GF-D8 (cell line): ENCODE measurements around the gene COX14.

Experiments used
- DNase-seq: peaks from one replicate; lab custom pipeline; 2025; lab: John Stamatoyannopoulos, UW

The COX14 gene

DNA sequence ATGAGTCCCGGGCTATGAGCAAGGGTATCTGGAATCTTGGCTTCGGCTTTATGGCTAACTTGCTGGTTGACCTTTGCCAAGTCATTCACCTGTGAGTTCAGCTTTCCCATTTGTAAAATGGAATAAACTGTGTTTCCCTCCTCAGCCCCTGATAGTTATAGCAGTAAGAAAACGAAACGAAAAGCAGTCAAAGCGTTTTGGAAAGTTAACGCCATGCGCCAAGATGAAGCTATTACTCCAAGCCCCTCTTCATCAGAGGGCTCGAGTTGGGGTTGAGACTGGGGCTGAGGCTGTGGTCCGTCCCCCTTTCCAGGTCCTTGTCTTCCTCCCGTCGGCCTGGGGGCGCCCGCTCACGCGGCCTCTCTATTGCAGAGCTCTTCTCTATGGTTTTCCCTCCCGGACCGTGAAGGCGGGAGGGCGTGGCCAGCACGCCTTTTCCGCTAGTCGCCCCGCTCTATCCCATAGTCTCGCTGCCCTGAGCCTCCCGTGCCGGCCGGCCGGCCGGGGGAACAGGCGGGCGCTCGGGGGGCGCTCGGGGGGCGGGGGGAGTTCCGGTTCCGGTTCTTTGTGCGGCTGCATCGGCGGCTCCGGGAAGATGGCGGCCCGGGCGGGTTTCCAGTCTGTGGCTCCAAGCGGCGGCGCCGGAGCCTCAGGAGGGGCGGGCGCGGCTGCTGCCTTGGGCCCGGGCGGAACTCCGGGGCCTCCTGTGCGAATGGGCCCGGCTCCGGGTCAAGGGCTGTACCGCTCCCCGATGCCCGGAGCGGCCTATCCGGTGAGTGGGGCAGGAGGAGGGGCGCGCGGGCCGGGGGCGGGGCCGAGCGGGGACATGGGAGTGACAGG is 27.0 kb upstream of the COX14 start, which contains the start of gene SMARCD1:
Gene SMARCD1 (plus strand): TSS at position 568 of the 840 bp plus-strand sequence. CDS start 28 bp downstream, at position 596.
- DNase-seq: peak; percentile 79

DNA sequence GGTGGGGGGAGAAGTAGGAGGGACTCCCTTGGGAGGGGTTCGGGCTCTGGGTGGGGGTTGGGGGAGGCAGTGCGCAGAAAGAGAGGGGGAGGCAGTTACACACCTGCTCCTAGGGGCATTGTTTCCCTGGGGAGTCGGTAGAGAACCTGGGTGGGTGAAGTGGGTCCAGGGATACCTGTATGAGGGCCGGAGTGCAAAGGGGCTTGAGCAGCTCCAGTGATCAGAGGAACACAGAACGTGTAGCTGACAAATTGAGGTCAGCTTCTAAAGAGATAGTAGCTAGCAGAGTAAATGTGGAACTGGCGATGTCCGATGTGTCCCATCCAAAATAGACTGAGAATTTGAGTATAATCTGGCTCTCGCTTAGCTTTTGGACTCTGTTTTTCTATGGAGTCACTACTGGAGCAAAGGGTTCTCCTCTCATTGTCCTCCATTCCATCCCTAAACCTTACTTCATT is 26.4 kb upstream of the COX14 start:
- DNase-seq: no peak

DNA sequence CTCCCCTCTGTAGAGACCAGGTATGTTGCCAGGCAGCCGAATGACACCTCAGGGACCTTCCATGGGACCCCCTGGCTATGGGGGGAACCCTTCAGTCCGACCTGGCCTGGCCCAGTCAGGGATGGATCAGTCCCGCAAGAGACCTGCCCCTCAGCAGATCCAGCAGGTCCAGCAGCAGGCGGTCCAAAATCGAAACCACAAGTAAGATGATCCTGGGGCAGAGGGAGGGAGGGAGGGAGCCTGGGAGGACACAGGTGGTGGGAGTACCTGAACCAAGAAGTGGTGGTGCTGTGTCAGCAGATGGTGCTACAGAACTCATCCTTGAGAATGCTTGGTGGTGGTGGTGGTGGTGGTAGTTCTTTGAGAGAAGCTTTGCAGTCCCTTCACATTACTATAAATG is 25.9 kb upstream of the COX14 start:
- DNase-seq: no peak

DNA sequence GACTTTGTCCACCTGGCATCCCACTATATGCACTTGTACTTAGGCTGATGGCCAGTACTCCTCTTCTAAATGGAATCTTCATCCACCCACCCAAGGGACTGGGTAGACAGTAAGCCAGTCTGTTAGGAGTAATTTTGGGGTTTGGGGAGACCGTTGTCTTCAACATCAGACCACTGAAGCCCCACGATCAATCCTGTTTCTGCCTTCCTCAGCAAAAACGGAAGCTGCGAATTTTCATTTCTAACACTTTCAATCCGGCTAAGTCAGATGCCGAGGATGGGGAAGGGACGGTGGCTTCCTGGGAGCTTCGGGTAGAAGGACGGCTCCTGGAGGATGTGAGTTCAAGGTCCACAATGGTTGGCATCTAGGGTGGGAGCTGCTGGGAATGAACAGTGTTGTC is 24.9 kb upstream of the COX14 start:
- DNase-seq: no peak

DNA sequence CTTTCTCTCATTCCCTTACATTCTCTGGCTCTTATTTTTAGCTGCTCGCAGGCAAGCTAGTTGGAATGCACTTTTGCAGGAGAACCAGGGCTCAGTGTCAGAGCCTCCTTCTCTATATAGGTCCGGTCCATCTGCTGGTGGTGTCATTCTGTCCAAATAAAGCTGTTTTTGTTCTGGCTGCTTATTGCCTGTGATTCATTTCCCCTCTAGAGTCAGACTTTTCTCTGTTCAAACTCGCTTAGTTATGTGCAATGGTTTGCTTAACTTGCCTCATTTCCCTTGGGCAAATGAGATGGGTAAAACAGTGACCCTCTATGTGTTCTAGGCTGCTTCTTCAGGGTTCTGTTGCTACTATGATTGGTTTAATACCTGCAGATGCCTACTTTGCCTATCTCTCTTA is 24.0 kb upstream of the COX14 start:
- DNase-seq: no peak

DNA sequence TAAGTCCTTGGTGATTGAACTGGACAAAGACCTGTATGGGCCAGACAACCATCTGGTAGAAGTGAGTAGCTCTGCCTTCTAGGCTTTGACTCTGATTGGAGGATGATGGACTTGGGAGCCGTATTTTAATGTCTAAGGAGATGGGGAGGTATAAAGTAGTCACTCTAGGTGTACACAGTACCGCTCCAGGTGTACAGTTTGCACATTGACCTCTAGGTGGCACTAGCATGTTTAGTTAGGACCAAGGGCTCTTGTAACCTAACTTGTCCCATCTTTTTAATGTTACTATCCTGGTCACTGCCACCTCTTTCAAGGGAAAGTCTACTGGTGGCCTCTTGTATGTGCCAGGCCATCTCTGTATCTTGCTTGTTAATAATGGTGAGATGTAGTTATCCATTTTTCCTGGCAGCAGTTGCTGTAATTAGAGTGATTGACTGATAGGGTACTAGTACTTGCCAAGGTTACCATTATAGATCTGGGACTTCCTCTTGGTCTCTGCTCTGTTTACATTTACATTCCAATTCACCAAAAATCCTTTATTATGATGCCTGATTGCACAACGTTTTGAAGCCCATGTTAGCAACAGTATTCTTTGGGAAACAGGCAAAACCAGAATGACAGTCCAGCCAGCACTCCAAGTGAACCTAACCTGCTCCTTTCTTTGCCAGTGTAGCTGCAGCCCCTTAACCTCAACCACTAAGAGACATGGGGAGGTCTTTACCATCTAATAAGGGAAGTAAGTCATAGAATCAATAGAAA is 23.3 kb upstream of the COX14 start:
- peak; percentile 24 for DNase-seq

DNA sequence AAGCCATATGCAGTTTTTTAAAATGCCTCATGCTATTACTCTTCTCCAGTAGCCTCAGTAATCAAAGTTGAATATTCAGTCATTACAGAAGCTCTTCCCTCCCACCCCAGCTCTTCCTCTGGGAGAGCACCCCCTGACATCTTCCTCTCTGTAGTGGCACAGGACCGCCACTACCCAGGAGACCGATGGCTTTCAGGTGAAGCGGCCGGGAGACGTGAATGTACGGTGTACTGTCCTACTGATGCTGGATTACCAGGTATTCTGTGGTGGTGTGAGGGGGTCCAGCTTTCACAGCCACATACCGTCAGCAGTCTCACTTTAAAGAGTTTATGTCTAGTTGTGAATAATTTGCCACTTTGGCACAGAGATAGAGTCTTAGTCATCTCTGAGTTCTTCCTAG is 22.3 kb upstream of the COX14 start:
- DNase-seq: no peak

DNA sequence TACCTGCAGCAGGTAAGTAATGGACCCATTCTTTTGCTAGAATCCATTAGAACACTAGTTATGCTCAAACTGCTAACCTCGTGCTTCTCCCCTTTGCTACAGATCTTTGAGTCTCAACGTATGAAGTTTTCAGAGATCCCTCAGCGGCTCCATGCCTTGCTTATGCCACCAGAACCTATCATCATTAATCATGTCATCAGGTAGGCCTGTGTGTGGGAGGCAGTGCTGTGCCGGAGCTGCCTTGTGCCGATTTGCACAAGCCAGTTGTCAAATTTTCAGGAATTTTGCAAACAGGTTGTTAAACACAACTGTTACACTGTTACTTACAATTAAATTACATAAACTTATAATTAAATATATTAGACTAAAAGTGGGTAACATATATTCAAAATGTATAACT is 21.6 kb upstream of the COX14 start:
- DNase-seq: no peak

DNA sequence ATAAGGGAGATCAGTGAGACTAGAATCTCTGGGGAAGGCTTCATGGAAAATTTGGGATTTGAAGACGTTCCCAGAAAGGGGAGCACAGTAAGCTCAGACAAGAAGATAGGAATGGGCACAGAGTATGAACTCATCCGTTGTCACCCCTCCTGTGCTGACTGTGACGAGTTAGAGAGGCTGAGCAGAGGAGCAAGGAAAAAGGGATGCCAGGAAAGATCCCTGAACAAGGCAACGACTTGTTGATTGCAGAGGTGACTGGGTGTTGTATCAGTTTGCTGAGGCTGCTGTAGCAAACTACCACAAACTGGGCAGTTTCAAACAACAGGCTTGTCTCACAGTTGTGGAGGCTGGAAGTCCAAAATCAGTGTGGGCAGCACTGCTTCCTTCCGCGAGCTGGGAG is 14.1 kb upstream of the COX14 start:
- no peak for DNase-seq

DNA sequence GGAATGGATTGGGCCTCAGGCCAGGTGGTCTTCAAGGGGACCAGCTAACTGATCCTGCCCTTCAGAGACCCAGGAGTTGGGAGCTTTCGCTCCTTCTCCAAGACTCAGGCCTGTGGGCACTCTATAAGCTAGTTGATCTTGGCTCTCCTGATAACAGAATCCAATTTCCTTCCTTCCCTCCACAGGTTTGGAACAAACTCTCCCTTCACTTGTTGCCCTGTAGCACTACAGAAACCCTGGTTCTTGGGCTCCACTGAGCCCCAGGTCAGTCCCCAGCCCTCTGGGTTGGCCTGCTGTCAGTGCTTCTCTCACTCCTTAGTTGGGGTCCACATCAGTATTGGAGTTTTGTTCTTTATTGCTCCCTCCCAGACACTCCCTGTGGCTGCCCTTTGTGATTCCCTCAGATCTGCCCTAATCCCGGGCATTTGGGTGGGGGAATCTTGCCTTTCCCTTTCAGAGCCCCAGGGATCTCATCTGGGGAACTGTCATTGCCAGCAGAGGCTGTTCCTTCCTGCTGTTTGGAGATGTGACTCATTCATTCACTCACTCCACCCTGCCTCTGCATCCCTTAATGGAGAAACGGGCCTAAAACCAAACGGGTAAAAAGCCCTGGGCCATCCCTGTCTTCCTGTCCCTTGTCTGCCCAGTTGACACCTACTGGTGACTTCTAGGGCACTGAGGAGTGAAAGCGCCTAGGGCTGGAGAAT is 12.6 kb upstream of the COX14 start:
- no peak for DNase-seq

DNA sequence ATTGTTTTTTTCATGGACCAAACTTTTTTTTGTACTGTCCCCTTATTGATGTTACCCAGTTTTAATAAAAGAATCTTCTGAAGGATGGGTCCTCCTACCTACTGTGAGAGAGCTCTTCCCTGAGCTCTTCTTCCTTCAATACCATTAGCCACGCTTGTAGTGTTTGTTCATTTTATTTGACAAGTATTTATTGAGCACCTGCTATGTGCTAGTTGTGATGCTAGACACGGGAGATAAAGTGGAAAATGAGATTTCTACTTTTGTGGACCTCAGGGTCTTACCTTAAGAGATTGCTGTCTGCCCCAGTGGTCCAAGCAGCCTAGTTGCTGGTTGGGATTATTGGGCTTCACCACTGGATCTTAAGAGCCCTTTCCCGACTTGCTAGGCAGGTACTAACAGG is 11.5 kb upstream of the COX14 start:
- no peak for DNase-seq

DNA sequence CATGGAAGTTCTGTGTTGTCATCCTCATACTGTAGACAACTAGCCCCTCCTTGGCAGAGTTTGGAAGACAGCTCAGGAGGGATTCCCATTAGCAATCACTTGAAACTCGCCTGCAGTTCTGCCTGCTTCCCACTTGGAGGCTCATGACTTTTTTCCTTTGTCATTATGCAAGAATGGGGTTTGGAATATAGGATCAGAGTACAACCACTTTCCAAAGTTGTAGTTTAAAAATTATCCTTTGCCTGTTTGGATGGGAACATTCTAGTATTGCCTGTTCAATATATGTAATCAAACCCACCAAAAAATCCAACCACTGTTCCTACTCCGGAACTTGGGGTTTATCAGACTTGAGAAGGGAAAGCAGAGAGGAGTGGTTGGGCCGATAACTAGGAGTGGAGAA is 10.4 kb upstream of the COX14 start:
- DNase-seq: no peak

DNA sequence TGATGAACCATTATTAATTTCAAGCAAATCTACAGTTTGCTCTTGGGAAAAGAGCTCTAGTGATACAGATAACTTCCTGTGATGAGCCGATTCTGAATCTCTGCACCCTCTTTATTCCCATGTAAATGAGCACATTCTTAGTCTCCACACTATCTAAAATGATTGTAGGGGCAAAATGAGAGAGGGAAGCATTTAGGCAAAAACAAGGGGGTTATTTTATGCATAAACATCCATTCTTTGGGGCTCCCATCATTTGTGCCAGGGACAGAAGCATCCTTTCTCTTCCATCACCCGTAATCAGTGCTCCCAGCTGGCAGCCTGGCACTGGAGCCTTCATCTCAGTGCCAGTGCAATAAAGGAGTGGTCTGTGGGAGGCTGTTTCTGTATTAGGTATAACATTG is 9.9 kb upstream of the COX14 start:
- no peak for DNase-seq

DNA sequence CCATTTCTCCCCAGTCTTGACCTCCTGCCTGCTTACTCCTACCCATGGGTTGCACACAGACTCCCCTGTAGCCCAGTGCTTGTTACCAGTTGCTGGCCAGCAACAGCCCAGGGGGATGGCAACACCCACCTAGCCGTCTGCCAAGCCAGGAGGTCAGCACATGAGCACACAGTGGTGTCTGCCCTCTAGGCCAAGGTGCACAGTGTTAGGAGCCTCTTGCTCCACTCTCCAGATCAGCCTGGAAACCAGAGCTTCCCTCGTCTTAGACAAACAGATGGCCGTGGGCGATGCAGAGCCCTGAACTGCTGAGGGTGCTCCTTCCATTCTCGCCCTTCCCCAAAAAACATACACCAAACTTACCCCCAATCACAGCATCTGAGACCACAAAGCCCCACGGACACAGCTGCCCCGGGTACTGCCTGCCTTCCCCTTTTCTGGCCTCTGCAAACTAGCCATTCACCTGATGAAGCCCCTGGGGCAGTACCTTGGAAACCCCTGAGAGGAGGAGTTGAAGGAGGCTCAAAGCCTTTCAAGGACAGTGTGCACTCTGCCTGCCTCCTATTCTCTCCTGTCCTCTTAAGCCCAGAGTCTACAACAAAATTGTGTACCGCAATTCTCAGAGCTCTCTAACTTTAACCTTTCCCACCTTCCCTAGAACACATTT is 9.3 kb upstream of the COX14 start:
- DNase-seq: no peak

DNA sequence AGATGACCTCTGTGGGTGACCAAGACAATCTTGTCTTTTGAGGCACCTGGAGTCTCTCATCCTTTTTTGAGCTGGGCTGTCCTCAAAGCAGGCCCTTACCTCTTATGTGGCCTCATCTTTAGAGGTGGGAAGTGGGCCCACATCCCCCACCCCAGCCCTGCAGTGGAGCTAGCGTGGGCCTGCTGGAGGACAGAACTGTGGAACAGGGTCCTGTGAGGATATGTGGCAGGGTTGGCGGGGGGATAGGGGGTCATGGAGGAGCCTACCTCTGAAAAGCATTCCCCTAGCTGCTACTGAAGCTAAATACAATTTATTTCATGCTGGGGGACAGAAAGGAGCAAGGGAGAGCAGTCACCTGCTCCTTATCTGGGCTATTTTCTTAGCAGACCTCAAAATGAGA is 8.7 kb upstream of the COX14 start:
- no peak for DNase-seq

DNA sequence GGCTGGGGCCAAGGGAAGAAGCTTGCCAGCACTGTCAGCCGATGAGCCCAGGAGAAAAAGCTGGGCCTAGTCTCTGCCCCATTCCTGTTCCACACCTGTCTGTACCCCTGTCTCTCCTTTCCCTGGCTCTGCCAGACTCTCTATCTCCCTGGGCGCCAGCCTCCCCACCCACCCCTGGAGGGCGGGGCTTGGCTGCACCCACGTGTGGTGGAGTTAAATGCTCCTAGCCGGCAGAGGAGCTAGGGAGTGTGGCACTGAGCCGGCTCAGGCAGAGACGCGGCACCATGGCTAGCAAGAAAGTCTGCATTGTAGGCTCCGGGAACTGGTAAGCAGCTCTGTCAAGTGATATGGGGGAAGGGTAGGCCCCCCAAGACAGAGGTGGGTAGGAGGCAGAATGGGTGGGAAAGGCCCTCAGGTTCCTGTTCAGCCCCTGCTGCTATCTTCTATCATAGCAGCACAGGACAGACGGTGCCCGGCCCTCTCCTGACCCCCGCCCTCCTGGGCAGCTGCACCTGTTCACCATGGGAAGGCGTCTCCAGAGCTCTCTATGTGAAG is 8.2 kb upstream of the COX14 start, which contains the start of gene GPD1:
Gene GPD1 (plus strand): TSS at position 242 of the 555 bp plus-strand sequence. CDS start 43 bp downstream, at position 285.
- DNase-seq: no peak

DNA sequence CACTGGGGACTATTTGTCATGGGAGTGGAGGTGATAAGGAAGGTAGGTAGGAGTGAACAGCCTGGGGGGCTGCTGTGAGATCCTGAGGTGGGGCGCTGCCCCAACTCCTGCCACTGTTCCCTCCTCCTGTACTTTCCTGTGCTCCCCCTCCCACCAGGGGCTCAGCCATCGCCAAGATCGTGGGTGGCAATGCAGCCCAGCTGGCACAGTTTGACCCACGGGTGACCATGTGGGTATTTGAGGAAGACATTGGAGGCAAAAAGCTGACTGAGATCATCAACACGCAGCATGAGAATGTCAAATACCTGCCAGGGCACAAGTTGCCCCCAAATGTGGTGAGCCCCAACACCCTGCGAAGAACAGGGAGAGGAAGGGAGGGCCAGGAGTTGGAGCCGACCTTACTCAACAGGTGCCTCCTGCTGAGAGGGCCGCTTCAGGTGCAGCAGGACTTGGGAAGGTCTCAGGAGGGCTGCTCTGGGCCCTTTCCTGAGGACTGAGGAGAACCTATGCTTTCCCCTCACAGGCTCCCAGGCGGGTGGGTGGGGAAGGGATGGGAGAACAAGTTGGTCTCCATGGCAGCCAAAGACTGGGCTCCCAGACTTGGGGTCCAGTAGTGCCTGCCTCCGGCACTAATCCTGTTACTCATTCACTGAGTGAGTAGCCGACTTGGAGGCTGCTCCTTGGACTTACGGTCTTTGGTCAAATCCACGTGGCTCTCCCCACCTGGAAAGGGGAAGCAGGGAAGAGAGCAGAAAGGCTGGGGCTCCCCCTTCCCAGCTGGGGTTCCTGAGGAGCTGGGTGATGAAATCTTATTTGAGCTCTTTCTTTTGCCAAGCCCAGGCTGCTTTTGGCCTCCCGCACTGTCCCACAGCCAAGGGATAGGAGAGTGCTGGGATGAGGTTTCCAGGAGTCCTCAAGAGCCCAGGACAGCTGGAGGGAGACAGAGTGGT is 7.3 kb upstream of the COX14 start:
- DNase-seq: no peak

DNA sequence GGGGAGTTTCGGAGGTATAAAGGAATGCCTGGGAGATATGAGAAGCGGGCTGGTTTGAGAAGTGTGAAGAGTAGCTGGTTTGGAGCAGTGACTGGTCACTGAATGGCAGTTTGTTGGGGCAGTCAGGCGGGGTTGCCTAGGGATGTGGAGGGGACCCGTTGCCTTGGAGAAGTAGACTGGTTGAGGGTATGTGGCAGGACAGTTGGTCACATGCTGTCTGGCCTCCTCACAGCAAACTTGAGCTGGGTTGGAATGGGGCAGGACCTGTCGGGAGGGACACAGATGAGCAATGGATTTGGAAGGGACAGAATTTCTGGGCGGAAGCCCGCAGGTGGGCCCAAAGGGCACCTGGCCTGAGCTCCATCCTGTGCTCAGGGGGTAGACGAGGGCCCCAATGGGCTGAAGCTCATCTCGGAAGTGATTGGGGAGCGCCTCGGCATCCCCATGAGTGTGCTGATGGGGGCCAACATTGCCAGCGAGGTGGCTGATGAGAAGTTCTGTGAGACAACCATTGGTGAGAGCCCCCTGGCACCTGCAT is 6.1 kb upstream of the COX14 start:
- no peak for DNase-seq

DNA sequence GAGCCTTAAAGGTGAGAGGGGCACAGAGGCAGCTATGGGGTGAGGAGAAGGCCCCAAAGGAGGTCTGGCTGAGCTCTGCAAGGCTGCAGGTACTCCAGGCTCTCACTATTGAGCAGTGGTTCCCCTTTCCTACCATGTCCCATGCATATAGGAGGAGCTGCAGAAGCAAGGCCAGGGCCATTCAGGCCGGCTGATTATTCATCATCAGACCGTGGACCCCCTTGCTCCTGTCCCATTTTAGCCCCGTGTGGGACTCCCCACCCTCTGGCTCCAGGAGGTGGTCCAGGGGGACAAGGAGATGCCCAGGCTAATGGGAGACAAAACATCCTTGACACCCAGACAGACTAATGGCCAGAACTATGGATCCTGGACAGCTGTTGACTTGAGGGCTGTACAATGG is 5.1 kb upstream of the COX14 start:
- DNase-seq: no peak
